NCI-H2081 (cell line): ENCODE results near the gene CLEC16A.

Experiments
- DNase-seq, 2 experiments: peaks; one replicate each; lab custom pipeline; 2025; lab: John Stamatoyannopoulos, UW

CLEC16A gene

DNA sequence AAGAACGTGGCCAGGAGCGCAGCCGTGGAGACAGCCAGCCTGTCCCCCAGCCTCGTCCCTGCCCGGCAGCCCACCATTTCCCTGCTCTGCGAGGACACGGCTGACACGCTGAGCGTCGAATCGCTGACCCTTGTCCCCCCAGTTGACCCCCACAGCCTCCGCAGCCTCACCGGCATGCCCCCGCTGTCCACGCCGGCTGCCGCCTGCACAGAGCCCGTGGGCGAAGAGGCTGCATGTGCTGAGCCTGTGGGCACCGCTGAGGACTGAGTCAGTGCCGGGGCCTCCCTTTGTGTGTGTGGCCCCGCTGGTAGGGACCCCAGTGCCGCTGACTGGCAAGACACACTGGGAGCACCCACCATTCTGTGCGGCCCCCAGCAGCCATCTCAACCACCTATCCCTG lies 234.1 kb downstream of the CLEC16A start:
- DNase-seq, result no peak

- no peak for DNase-seq
Observed at GRCh38 chr16:11179574-11179973, 235.2 kb downstream of the CLEC16A start.

- no peak for DNase-seq
Observed at GRCh38 chr16:11180489-11180888, 236.1 kb downstream of the CLEC16A start.

DNA sequence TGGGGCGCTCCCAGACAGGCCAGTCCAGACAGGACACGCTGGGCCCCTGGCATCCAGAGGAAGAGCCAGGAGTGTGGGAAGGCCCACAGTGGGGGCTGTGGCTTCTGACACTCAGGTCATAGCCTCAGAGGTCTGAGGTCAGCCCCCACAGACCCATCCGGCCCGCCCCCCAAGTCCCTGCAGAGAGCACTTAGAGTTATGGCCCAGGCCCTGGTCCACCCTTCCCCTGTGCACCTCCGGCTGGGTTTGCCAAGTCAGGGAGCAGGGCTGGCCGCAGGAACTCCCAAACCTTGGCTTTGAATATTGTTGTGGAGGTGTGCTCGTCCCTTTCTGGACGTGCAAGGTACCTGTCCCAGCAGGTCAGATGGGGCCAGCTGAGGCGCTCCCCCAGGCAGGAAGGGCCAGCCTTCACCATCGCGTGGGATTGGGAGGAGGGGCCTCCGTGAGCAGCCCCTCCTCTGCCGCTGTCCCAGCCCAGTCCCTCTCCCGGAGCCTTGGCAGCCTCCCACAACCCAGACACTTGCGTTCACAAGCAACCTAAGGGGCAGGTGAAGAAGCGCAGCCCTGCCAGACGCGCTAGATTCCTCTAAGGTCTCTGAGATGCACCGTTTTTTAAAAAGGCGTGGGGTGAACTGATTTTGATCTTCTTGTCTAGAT lies 237.0 kb downstream of the CLEC16A start:
- no peak for DNase-seq

DNA sequence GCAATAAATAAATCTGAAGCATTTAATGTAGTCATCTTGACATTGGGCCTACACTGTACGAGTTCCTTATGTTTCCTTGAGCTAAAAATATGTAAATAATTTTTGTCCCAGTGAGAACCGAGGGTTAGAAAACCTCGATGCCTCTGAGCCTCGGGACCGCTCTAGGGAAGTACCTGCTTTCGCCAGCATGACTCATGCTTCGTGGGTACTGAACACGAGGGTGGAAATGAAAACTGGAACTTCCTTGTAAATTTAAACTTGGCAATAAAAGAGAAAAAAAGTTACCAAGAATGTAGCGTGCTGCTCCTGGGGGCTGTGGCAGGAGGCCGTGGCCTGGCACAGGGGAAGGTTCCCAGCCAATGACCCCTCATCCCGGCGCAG lies 237.5 kb downstream of the CLEC16A start:
- no peak for DNase-seq

DNA sequence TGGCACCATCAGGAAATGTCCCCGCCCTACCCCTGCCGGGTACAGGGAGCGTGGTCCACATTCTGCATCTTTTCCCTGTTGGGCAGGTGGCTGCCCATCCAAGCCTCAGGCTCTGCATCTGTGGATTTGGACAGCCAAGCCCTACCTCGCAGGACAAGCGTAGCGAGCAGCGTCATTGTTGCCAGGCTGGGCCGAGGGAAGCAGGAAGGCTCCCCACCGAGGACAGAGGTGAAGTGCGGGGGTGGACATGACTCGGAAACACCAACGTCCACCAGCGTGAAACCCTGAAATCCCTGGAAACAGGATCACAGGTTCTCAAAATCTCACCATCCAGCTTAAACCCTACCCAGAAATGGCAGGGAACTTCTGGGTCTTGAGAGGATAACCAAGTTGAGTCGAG lies 238.0 kb downstream of the CLEC16A start:
- DNase-seq, result no peak

DNA sequence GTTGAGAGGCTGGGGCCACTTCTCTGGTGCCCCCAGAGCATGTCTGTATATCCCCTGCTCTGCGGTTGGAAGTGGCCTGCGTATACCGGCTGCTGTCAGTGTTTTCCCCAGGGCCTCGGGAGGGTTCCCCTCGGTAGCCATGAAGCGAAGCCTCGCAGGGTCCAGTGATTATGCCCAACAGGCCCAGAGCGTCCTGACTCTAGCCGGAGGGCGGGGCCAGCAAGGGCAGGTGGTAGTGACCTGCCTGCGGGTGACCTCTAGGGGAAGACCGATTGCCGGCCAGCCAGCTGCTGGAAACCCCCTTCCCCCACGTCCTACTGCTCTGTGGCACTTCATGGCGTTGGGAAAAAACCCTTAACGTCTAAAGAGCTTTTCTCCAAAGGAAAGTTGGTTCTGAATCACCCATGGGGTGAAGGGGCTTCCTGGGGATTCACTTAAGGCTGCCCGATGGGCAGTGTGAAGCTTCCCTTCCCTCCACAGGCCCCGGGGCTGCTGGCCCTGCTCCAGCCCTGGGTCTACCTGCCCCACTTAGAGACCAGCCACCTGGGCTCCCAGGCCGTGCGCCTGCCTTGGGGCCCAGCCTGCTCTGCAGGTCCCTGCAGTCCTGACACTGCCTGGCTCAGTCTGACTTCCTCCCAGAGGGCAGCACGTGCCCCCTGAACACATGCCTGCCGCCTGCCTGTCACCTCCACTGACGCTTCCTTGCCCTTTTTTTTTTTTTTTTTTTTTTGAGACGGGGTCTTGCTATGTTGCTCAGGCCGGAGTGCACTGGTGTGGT lies 238.9 kb downstream of the CLEC16A start:
- no peak for DNase-seq

GRCh38 chr16:11183951-11184350 lies 239.6 kb downstream of the CLEC16A start:
- DNase-seq, result no peak

- DNase-seq, result no peak
Observed at GRCh38 chr16:11187522-11188023, 243.2 kb downstream of the CLEC16A start.

DNA sequence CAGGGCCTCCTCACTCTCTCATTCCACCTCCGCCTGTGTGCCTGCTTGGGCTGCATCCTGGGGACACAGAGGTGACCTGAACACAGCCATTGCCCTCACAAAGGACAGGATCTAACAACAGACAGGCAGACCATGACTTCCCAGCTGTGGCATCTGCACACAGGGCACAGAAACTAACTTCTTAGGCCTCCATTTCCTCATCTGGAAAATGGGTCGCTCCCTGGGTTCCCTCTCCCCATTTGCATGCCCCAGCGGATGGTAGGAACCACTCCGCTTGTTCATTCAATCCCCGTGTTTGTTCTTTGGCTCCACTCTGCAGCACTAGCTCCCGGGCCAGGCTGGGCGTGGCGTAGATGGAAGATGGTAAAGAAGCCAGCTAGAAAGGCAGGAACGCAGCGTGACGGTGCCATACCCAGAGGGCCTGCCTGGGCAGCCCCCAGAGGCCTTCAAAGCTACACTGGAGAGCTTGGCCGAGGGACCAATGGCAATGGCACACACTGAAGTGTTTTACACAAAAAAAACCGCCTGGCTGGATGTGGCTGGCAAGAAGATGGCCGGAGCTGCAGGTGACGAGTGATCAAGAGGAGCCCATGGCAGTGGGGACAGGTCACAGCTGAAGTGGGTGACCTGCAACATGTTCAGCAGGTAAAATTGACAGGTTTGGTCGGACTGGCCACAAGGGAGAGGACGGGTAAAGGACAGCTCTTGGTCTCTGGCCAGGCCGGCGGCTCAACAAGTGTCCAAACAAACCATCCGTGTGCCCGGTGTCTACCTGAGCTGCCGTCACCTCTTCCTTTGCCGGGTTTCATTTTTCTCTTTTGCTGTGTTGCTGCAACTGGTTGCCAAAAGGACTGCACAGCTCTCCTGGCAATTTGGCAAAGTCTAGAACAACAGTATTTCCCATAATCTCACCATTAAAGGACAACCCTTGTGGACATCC lies 244.7 kb downstream of the CLEC16A start:
- no peak for DNase-seq

GRCh38 chr16:11190588-11191560 lies 246.5 kb downstream of the CLEC16A start:
- no peak for DNase-seq

DNA sequence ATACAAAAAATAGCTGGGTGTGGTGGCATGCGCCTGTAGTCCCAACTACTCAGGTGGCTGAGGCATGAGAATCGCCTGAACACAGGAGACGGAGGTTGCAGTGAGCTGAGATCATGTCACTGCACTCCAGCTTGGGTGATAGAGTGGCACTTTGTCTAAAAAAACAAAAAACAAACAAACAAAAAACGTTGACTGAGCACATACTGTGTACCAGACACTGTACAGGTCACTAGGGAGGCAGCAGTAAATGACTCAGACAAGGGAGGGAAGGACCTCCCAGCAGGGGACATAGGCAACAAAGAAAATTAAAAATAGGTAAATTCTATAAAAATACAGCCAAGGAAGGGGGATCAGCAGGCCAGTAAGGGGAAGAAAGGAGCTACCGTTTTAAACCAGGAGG lies 247.3 kb downstream of the CLEC16A start:
- DNase-seq, result no peak

DNA sequence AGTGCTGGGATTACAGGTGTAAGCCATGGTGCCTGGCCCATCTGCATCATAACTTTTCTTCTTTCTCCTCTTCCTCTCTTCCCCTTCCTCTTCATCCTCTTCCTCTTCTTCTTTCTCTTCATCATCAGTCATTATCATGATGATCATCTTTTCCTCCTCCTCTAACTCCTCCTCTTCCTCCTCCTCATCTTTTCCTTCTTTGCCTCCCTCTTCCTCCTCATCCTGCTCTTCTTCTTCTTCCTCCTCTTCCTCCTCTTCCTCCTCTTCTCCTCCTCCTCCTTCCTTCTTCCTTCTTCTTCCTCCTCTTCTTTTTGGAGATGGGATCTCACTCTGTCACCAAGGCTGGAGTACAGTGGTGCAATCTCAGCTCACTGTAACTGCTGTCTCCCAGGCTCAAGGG lies 249.1 kb downstream of the CLEC16A start:
- DNase-seq, result no peak

DNA sequence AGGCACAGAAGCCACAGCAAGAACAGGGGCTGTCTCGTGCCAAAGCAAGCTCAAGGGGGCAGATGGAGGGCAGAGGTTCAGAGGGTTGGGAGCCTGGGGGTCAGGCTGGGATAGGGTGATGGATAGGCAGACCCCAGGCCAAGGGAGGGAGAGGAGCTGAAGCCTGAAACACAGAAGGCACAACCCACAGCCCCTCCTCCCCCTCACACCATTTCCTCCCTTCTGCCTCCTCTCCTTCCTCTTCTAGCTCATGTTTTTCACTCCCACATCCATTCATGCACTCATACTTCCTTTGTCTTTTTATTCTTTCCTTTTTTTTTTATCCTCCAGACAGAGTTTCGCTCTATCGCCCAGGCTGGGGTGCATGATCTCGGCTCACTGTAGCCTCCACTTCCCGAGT lies 250.5 kb downstream of the CLEC16A start:
- no peak for DNase-seq

DNA sequence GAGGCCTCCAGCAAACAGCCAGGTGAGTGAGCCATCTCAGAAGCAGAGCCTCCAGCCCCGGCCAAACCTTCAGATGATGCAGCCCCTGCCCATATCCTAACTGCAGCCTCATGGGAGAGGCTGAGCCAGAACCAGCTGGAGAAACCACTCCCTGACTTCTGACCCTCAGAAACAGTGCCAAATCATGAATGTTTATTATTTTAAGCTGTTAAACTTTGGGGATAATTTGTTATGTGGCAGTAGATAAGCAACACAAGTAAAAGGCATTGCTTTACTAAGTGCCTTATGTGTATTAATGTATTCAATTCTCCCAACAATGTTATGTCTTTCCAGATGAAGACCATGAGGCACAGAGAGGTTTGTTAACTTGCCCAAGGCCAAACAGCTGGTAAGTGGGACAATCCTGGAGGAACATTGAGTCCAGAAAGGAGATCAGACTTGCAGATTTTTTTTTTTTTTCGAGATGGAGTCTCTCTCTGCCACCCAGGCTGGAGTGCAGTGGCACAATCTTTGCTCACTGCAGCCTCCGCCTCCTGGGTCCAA lies 252.0 kb downstream of the CLEC16A start:
- DNase-seq, result no peak

DNA sequence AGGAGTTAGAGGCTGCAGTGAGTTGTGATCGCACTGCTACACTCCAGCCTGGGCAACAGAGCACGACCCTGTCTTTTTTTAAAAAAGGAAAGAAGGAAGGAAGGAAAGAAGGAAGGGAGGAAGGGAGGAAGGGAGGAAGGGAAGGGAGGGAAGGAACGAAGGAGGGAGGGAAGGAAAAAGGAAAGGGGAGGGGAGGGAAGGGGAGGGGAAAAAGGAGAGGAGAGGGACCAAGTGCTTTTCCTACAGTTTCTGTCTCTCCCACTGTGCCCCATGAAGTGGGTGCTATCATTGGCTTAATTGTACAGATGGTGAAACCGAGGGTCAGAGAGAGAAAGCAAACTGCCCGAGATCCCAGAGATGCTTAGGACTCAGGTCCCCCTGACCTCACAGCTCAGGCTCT lies 254.0 kb downstream of the CLEC16A start:
- no peak for DNase-seq

- no peak for DNase-seq
Observed at GRCh38 chr16:11198828-11199227, 254.5 kb downstream of the CLEC16A start.

GRCh38 chr16:11200592-11200991 lies 256.2 kb downstream of the CLEC16A start:
- no peak for DNase-seq

DNA sequence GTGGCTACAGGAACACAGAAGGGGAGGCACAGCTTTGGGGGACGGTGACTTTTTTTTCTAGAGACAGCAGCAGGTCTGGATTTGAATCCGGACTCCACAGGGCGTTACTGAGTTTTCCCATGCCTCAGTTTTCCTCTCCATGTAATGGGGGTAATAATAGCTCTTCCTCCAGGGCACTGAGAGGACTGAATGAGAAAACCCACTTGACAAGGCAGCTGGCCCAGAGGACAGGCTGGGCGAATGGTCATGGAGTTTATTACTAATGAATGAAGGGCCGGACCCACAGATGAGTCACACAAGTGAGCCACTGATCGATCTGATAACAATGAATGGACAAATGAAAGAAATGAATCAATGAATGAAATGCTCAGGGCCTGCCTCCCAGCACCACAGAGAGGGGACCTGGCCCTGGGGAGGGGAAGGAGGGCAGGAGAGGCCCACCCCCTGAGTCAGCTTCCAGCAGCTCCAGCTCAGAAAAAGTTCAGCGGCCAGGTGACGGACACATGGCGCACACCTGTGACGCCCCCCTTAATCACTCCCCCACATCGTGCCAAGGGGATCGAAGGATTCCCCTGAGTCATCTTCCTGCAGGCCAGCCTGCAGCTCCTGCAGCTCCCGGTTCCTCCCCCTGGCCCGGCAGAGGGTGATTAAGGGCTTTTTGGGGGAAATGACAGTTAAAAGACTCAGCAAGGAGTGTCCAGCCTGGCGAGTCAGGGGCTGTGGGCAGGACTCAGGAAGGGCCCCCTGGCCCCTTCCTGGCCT lies 257.3 kb downstream of the CLEC16A start:
- no peak for DNase-seq
